Spleen (tissue), 7 donors: ENCODE measurements around the gene CCL4.

ENCODE experiments used
- POLR2A ChIP-seq, 3 donors: fragments of 450-650 bp; IDR thresholded peaks; one replicate each; pipeline ENCODE4 v1.5.1; 2017; ENCODE audit warnings: antibody characterized with exemption in 3 of 3, mild to moderate bottlenecking in 1 of 3
- POLR2AphosphoS5 ChIP-seq, 3 donors: sonication (generic); formaldehyde crosslinking; IDR thresholded peaks; one replicate each; pipeline ENCODE4 v1.5.1; 2017; ENCODE audit warnings: antibody characterized with exemption in 3 of 3
- TF ChIP-seq, protein P1 (sequence below), 11 experiments: fragments of 200-600 bp in 7 of 11; fragments of 450-650 bp in 4 of 11; sonication (generic) in 4 of 11; IDR thresholded peaks in 8 of 11; conservative IDR thresholded peaks in 3 of 11; 1 replicate in 7 of 11; 2 replicates in 4 of 11; pipeline versions ENCODE4 v1.4.0 to v1.8.0; 2016 to 2021; ENCODE audit warnings: antibody characterized with exemption in 11 of 11, inconsistent platforms in 4 of 11, mild to moderate bottlenecking in 1 of 11
- donor health status: DM: no; HTN: no; CAD: no; lungs with moderate emphysema.
- donor health status: DM: no; HTN: no; CAD: no.
- donor health status: DM: no; HTN: no; CAD: no.

DNA sequence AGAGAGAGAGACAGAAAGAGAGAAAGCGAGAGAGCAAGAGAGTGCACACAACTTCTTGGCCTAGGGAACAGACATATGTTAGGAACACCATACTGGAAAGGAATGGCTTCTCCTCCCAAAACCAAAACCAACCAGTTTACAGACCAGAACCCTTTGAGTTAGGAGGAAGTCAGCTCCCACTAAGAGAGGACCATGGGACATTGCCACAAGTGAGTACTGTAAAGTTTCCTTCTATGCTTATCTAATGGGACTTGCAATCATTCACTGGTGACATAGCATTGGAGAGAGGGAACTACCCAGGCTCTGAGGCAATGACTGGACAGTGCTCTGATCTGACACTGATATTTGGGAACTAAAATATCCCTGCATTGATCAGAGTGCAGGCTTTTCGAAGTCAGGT, 40.4 kb downstream of the CCL4 start:
- TF ChIP-seq, protein P1, sequence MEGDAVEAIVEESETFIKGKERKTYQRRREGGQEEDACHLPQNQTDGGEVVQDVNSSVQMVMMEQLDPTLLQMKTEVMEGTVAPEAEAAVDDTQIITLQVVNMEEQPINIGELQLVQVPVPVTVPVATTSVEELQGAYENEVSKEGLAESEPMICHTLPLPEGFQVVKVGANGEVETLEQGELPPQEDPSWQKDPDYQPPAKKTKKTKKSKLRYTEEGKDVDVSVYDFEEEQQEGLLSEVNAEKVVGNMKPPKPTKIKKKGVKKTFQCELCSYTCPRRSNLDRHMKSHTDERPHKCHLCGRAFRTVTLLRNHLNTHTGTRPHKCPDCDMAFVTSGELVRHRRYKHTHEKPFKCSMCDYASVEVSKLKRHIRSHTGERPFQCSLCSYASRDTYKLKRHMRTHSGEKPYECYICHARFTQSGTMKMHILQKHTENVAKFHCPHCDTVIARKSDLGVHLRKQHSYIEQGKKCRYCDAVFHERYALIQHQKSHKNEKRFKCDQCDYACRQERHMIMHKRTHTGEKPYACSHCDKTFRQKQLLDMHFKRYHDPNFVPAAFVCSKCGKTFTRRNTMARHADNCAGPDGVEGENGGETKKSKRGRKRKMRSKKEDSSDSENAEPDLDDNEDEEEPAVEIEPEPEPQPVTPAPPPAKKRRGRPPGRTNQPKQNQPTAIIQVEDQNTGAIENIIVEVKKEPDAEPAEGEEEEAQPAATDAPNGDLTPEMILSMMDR (IDR thresholded peaks at IDR 0.05 in 8 of 11, conservative IDR thresholded peaks at IDR 0.05 in 3 of 11) = no peak
- TF ChIP-seq POLR2AphosphoS5 (IDR thresholded peaks at IDR 0.05) = no peak
- no peak for TF ChIP-seq POLR2A (IDR thresholded peaks at IDR 0.05)
